Ureter (tissue), 1 donor: ENCODE results near the gene MED12. TPM values are rescaled to one million over a fixed set of nuclear protein-coding genes. Genes with fewer than 3 reads are reported as not detected.

Experiments
- total RNA-seq: library from RNA; stranded (reverse); gene quantifications from one replicate; pipeline ENCODE4 v1.2.4, GENCODE V29; 2023
- donor health status: DM: yes; HTN: yes; CAD: no.

MED12 gene
- total RNA-seq, 1 donor from 2014 or later, result 71.4 TPM

Other genes with a start within 250 kb of the MED12 start
- not detected for gene TEX11, start 209.9 kb upstream of the MED12 start, total RNA-seq
- gene SLC7A3, start 187.5 kb upstream of the MED12 start, total RNA-seq, result 0.21 TPM
- 82.4 TPM for gene SNX12, start 50.3 kb upstream of the MED12 start, total RNA-seq
- 18.9 TPM for gene FOXO4, start 22.7 kb upstream of the MED12 start, total RNA-seq
- not detected for gene CXorf65, start 11.9 kb upstream of the MED12 start, total RNA-seq
- gene IL2RG, start 7.0 kb upstream of the MED12 start, total RNA-seq, result 5.6 TPM
- gene NLGN3, start 26.2 kb downstream of the MED12 start, total RNA-seq, result 1.9 TPM
- 4.1 TPM for gene GJB1, start 104.6 kb downstream of the MED12 start, total RNA-seq
- gene ZMYM3, start 135.5 kb downstream of the MED12 start, total RNA-seq, result 28.9 TPM
- 308 TPM for gene NONO, start 165.0 kb downstream of the MED12 start, total RNA-seq
- 8.9 TPM for gene ITGB1BP2, start 183.2 kb downstream of the MED12 start, total RNA-seq
- 82.3 TPM for gene TAF1, start 247.8 kb downstream of the MED12 start, total RNA-seq